Tibial nerve (tissue), 4 donors: ENCODE results near the gene GNA12.

Experiments
- CTCF ChIP-seq, 5 experiments: fragments of 200-600 bp in 3 of 5; fragments of 450-650 bp in 2 of 5; sonication (generic) in 3 of 5; IDR thresholded peaks; one replicate each; pipeline ENCODE4 v1.5.1; 2016 to 2019; ENCODE audit warnings: antibody characterized with exemption in 5 of 5, mild to moderate bottlenecking in 3 of 5, moderate library complexity in 2 of 5
- EP300 ChIP-seq, 2 donors: sonication (generic); formaldehyde crosslinking; IDR thresholded peaks; one replicate each; pipeline ENCODE4 v1.6.1; 2017; ENCODE audit warnings: antibody characterized with exemption in 2 of 2, mild to moderate bottlenecking in 1 of 2

GRCh38 chr7:2798669-2799068 lies 45.4 kb downstream of the GNA12 start:
- TF ChIP-seq CTCF (IDR thresholded peaks at IDR 0.05) (no peak), EP300 (IDR thresholded peaks at IDR 0.05) (no peak)
